ENCODE data around the gene PCMTD2. TPM values are rescaled to one million over a fixed set of nuclear protein-coding genes. Genes with fewer than 3 reads are reported as not detected.
A peak's percentile ranks its signal among the peaks of the same experiment; 100 is the strongest.

The PCMTD2 gene
- total and polyA plus RNA-seq, 2 of the 13 experiments (the other 11 are each of a cell fraction or from before 2014, with no cell fraction given) = 47.0 to 76.9 TPM

- TF ChIP-seq, protein P1, sequence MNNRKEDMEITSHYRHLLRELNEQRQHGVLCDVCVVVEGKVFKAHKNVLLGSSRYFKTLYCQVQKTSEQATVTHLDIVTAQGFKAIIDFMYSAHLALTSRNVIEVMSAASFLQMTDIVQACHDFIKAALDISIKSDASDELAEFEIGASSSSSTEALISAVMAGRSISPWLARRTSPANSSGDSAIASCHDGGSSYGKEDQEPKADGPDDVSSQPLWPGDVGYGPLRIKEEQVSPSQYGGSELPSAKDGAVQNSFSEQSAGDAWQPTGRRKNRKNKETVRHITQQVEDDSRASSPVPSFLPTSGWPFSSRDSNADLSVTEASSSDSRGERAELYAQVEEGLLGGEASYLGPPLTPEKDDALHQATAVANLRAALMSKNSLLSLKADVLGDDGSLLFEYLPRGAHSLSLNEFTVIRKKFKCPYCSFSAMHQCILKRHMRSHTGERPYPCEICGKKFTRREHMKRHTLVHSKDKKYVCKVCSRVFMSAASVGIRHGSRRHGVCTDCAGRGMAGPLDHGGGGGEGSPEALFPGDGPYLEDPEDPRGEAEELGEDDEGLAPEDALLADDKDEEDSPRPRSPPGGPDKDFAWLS (CRISPR knock-in tag; IDR thresholded peaks at IDR 0.05; ENCODE audit: borderline replicate concordance) = no peak; the same call in none of the 2 replicates
- no peak; the same call in none of the 2 replicates for TF ChIP-seq ZBTB39 (CRISPR knock-in tag; IDR thresholded peaks at IDR 0.05)
- TF ChIP-seq MTA3 (CRISPR knock-in tag; IDR thresholded peaks at IDR 0.05) = no peak
- TF ChIP-seq RXRB (CRISPR knock-in tag; IDR thresholded peaks at IDR 0.05; ENCODE audit: borderline replicate concordance) = peak; percentile 64; the same call in 1 of the 2 replicates
- TF ChIP-seq ZNF713 (CRISPR knock-in tag; IDR thresholded peaks at IDR 0.05) = peak; percentile 98; the same call in 1 of the 2 replicates
- TF ChIP-seq, protein P2, sequence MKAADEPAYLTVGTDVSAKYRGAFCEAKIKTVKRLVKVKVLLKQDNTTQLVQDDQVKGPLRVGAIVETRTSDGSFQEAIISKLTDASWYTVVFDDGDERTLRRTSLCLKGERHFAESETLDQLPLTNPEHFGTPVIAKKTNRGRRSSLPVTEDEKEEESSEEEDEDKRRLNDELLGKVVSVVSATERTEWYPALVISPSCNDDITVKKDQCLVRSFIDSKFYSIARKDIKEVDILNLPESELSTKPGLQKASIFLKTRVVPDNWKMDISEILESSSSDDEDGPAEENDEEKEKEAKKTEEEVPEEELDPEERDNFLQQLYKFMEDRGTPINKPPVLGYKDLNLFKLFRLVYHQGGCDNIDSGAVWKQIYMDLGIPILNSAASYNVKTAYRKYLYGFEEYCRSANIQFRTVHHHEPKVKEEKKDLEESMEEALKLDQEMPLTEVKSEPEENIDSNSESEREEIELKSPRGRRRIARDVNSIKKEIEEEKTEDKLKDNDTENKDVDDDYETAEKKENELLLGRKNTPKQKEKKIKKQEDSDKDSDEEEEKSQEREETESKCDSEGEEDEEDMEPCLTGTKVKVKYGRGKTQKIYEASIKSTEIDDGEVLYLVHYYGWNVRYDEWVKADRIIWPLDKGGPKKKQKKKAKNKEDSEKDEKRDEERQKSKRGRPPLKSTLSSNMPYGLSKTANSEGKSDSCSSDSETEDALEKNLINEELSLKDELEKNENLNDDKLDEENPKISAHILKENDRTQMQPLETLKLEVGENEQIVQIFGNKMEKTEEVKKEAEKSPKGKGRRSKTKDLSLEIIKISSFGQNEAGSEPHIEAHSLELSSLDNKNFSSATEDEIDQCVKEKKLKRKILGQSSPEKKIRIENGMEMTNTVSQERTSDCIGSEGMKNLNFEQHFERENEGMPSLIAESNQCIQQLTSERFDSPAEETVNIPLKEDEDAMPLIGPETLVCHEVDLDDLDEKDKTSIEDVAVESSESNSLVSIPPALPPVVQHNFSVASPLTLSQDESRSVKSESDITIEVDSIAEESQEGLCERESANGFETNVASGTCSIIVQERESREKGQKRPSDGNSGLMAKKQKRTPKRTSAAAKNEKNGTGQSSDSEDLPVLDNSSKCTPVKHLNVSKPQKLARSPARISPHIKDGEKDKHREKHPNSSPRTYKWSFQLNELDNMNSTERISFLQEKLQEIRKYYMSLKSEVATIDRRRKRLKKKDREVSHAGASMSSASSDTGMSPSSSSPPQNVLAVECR (CRISPR knock-in tag; IDR thresholded peaks at IDR 0.05; ENCODE audit: borderline replicate concordance) = peak; percentile 83
- peak; percentile 81 for TF ChIP-seq XRCC5 (optimal IDR thresholded peaks at IDR 0.05; ENCODE audit: low read length)
- peak; percentile 99 for TF ChIP-seq CCDC6 (CRISPR knock-in tag; IDR thresholded peaks at IDR 0.05)
- TF ChIP-seq ZNF12 (CRISPR knock-in tag; IDR thresholded peaks at IDR 0.05) = peak; percentile 36; the same call in 1 of the 2 replicates
- no peak for TF ChIP-seq ZNF646 (CRISPR knock-in tag; IDR thresholded peaks at IDR 0.05)
- peak; percentile 95 for TF ChIP-seq ZNF274 (CRISPR knock-in tag; IDR thresholded peaks at IDR 0.05)
Measured at GRCh38 chr20:64255361-64256281, at the start of gene PCMTD2 (continued).
